K562 (cell line): ENCODE data around the gene INMT. TPM values are rescaled to one million over a fixed set of nuclear protein-coding genes. Genes with fewer than 3 reads are reported as not detected.

Experiments used
- BCLAF1 ChIP-seq, 2 experiments: fragments of 450-650 bp in 1 of 2; IDR thresholded peaks; 2 replicates each; pipeline ENCODE4 v1.6.1; 2011 to 2017; ENCODE audit warnings: low read depth in 2 of 2, antibody characterized with exemption in 1 of 2, borderline replicate concordance in 1 of 2, low read length in 1 of 2, mild to moderate bottlenecking in 1 of 2, mixed read lengths in 1 of 2; ENCODE audit not compliant: control insufficient read depth in 1 of 2
- CTBP1 ChIP-seq: fragments of 450-650 bp; IDR thresholded peaks from 2 replicates; pipeline ENCODE4 v1.6.1; 2016; ENCODE audit warnings: borderline replicate concordance
- EHMT2 ChIP-seq: fragments of 450-650 bp; IDR thresholded peaks from 2 replicates; pipeline ENCODE4 v1.6.1; 2018; ENCODE audit warnings: antibody characterized with exemption
- ETS1 ChIP-seq: conservative IDR thresholded peaks from 2 replicates; pipeline ENCODE4 v1.6.1; 2011; ENCODE audit warnings: low read depth, mild to moderate bottlenecking, low read length; ENCODE audit not compliant: control insufficient read depth
- HNRNPLL ChIP-seq: fragments of 200-400 bp; formaldehyde crosslinking; IDR thresholded peaks from 2 replicates; pipeline ENCODE4 v1.6.1; 2017; ENCODE audit warnings: low read length, low read depth, mild to moderate bottlenecking; ENCODE audit not compliant: poor library complexity, severe bottlenecking
- HSF4 ChIP-seq: fragments of 250-450 bp; sonication (Bioruptor Pico); IDR thresholded peaks from 2 replicates; pipeline ENCODE4 v2.1.2; 2022; ENCODE audit warnings: mild to moderate bottlenecking, moderate library complexity, borderline replicate concordance
- MCM7 ChIP-seq, 2 experiments: fragments of 450-650 bp; IDR thresholded peaks; 2 replicates each; pipeline ENCODE4 v1.6.1; 2016 to 2018
- MEF2A ChIP-seq: IDR thresholded peaks from 2 replicates; pipeline ENCODE4 v1.6.1; 2011; ENCODE audit warnings: low read depth, mild to moderate bottlenecking, low read length, moderate library complexity; ENCODE audit not compliant: control insufficient read depth
- NCOA4 ChIP-seq: fragments of 450-650 bp; IDR thresholded peaks from 2 replicates; pipeline ENCODE4 v1.6.1; 2018; ENCODE audit warnings: mild to moderate bottlenecking; ENCODE audit not compliant: partially characterized antibody
- NONO ChIP-seq, 2 experiments: fragments of 200-400 bp in 1 of 2; fragments of 450-650 bp in 1 of 2; formaldehyde crosslinking in 1 of 2; IDR thresholded peaks; 2 replicates each; pipeline ENCODE4 v1.6.1; 2017; ENCODE audit warnings: low read depth in 2 of 2, mild to moderate bottlenecking in 2 of 2, moderate library complexity in 2 of 2, low read length in 1 of 2
- PRPF4 ChIP-seq: fragments of 200-400 bp; formaldehyde crosslinking; IDR thresholded peaks from one replicate; pipeline ENCODE4 v1.6.1; 2017; ENCODE audit warnings: low read length, low read depth, mild to moderate bottlenecking; ENCODE audit not compliant: insufficient read depth, poor library complexity, severe bottlenecking
- RBM15 ChIP-seq: fragments of 200-400 bp; formaldehyde crosslinking; IDR thresholded peaks from 2 replicates; pipeline ENCODE4 v1.6.1; 2018; ENCODE audit warnings: mild to moderate bottlenecking, low read length, moderate library complexity; ENCODE audit not compliant: insufficient read depth
- RNF219 ChIP-seq: fragments of 250-450 bp; sonication (Bioruptor Pico); IDR thresholded peaks from 2 replicates; pipeline ENCODE4 v1.5.0; 2022; ENCODE audit warnings: mild to moderate bottlenecking
- SMAD2 ChIP-seq: fragments of 150-350 bp; IDR thresholded peaks from 2 replicates; pipeline ENCODE4 v1.6.1; 2014; ENCODE audit warnings: low read depth, mild to moderate bottlenecking, low read length
- SMC3 ChIP-seq: conservative IDR thresholded peaks from 2 replicates; pipeline ENCODE4 v1.6.1; 2011; ENCODE audit warnings: low read depth, low read length, improper control_type of control experiment; ENCODE audit not compliant: insufficient read depth
- TBP ChIP-seq: optimal IDR thresholded peaks from 2 replicates; pipeline ENCODE3; 2011; ENCODE audit warnings: low read depth, low read length, improper control_type of control experiment
- ZNF282 ChIP-seq: sonication (generic); formaldehyde crosslinking; IDR thresholded peaks from 2 replicates; pipeline ENCODE4 v1.8.1; 2023; ENCODE audit warnings: missing genetic modification reagents
- ZNF444 ChIP-seq: fragments of 250-450 bp; sonication (Bioruptor Pico); IDR thresholded peaks from 2 replicates; pipeline ENCODE4 v1.4.0; 2020; ENCODE audit warnings: mild to moderate bottlenecking, moderate library complexity
- ZNF583 ChIP-seq: fragments of 250-450 bp; sonication (Bioruptor Pico); IDR thresholded peaks from 2 replicates; pipeline ENCODE4 v1.4.0; 2020
- polyA plus RNA-seq, 8 experiments: library from polyadenylated mRNA; depleted of rRNA in 4 of 8; stranded (reverse) in 5 of 8; unstranded in 3 of 8; fragments of >200 nt; fragmentation: Nextera tagmentation in 2 of 8; fragmentation: Illumina TruSeq in 1 of 8; extraction: Ambion mirVana in 2 of 8; extraction: Trizol in 1 of 8; gene quantifications; 2 replicates each; pipeline versions ENCODE4 v1.2.1 to v1.2.3, GENCODE V29; 2011 to 2014; ENCODE audit warnings: inconsistent platforms in 1 of 8, missing spikeins in 1 of 8
- total RNA-seq, 7 experiments: library from RNA; depleted of rRNA in 6 of 7; stranded (reverse); fragments of >200 nt in 6 of 7; fragmentation: Illumina TruSeq in 2 of 7; extraction: Trizol in 2 of 7; gene quantifications; 2 replicates each; pipeline versions ENCODE4 v1.2.1 to v1.2.3, GENCODE V29; 2011 to 2021; ENCODE audit warnings: low replicate concordance in 1 of 7

INMT gene
- total and polyA plus RNA-seq, 9 of the 15 experiments (the other 6 are each of a cell fraction or from before 2014, with no cell fraction given): 0.04 to 0.27 TPM; not detected in 7

GRCh38 chr7:30761214-30762156 lies 9.6 kb downstream of the INMT start (continued):
- TF ChIP-seq HSF4 (CRISPR knock-in tag) (no peak; the same call in 1 of the 2 replicates), MCM7 (IDR thresholded peaks at IDR 0.05) (no peak), SMC3 (no peak), NONO (IDR thresholded peaks at IDR 0.05; ENCODE audit: low read depth in 2 of 2, low read length in 1 of 2) (peak in 1 of 2 experiments; percentile 84; a peak in 1 of 4 replicates), ZNF444 (no peak; the same call in 1 of the 2 replicates), ZNF282 (CRISPR knock-in tag) (no peak), ZNF583 (CRISPR knock-in tag) (peak; percentile 56; the same call in 1 of the 2 replicates), EHMT2 (peak; percentile 60), NCOA4 (peak; percentile 34), MEF2A (peak; percentile 22; the same call in 1 of the 2 replicates), SMAD2 (no peak), ETS1 (no peak), TBP (peak; percentile 59), CTBP1 (peak; percentile 99), RNF219 (CRISPR knock-in tag) (no peak), HNRNPLL (no peak), PRPF4 (no peak), RBM15 (no peak), BCLAF1 (IDR thresholded peaks at IDR 0.05; ENCODE audit: borderline replicate concordance in 1 of 2, control insufficient read depth in 1 of 2, low read depth in 2 of 2, low read length in 1 of 2) (no peak)
